A673 (cell line): ENCODE measurements around the gene RECQL5.

Experiments used
- EZH2 ChIP-seq: fragments of 200-600 bp; sonication (generic); IDR thresholded peaks from 2 replicates; pipeline ENCODE4 v1.6.1; 2017; ENCODE audit warnings: borderline replicate concordance, low read depth, mild to moderate bottlenecking, mixed read lengths, antibody characterized with exemption, low read length; ENCODE audit not compliant: poor library complexity, severe bottlenecking
- TF ChIP-seq, protein P1 (sequence below): fragments of 300-800, 200-600 bp; sonication (generic); conservative IDR thresholded peaks from 2 replicates; pipeline ENCODE4 v1.5.1; 2017; ENCODE audit warnings: low read depth, mild to moderate bottlenecking, antibody characterized with exemption, low read length, moderate library complexity, mixed read lengths

DNA sequence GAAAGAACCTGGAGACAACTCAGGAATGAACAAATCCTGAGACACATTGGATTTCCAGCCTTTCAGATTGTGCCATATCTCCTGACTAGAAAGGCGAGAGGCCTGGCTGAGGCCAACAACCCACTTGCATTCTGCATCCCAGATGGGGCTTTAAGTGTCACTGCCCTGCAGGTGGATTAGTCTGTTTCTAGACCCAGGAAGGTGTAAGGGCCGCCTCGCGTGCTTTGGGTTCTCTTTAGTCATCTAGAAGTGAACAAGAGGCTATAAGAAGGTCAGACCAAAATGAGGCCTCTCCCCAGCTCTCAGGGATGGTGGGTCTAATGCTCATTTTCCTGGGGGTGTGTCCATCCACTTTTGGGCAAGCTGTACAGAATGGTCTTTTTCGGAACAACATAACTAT lies 5.1 kb upstream of the RECQL5 start:
- TF ChIP-seq, protein P1, sequence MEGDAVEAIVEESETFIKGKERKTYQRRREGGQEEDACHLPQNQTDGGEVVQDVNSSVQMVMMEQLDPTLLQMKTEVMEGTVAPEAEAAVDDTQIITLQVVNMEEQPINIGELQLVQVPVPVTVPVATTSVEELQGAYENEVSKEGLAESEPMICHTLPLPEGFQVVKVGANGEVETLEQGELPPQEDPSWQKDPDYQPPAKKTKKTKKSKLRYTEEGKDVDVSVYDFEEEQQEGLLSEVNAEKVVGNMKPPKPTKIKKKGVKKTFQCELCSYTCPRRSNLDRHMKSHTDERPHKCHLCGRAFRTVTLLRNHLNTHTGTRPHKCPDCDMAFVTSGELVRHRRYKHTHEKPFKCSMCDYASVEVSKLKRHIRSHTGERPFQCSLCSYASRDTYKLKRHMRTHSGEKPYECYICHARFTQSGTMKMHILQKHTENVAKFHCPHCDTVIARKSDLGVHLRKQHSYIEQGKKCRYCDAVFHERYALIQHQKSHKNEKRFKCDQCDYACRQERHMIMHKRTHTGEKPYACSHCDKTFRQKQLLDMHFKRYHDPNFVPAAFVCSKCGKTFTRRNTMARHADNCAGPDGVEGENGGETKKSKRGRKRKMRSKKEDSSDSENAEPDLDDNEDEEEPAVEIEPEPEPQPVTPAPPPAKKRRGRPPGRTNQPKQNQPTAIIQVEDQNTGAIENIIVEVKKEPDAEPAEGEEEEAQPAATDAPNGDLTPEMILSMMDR = no peak
- TF ChIP-seq EZH2 = no peak
